Right atrium auricular region (tissue), 2 donors: ENCODE results near the gene HK3. TPM values are rescaled to one million over a fixed set of nuclear protein-coding genes. Genes with fewer than 3 reads are reported as not detected.

Experiments used
- DNase-seq: peaks from one replicate; pipeline ENCODE4 v3.0.0-alpha.2; 2019; ENCODE audit warnings: low spot score
- H3K27ac ChIP-seq, 2 donors: fragments of 200-600 bp; sonication (generic); 1 replicate in 1 of 2; 2 replicates in 1 of 2; pipeline ENCODE4 v1.5.1; 2016 to 2019
- H3K27me3 ChIP-seq, 2 donors: fragments of 200-600 bp; sonication (generic); one replicate each; pipeline versions ENCODE4 v1.5.1 to v1.6.0; 2017 to 2019
- H3K36me3 ChIP-seq: fragments of 200-600 bp; sonication (generic); one replicate; pipeline ENCODE4 v1.5.1; 2016
- H3K4me1 ChIP-seq, 2 donors: fragments of 200-600 bp; sonication (generic); one replicate each; pipeline versions ENCODE4 v1.5.1 to v1.6.0; 2017 to 2019
- H3K4me3 ChIP-seq, 2 donors: fragments of 200-600 bp; sonication (generic); 1 replicate in 1 of 2; 2 replicates in 1 of 2; pipeline ENCODE4 v1.5.1; 2017 to 2019; ENCODE audit warnings: mild to moderate bottlenecking in 1 of 2, moderate library complexity in 1 of 2
- H3K9me3 ChIP-seq, 2 donors: fragments of 200-600 bp; sonication (generic); one replicate each; pipeline ENCODE4 v1.5.1; 2019
- total RNA-seq, 2 donors: library from RNA; depleted of rRNA; stranded (reverse); fragments of >200 nt; gene quantifications; one replicate each; pipeline ENCODE4 v1.1.0, GENCODE V29; 2016
- TF ChIP-seq, protein P1 (sequence below), 2 donors: fragments of 200-600 bp; sonication (generic); IDR thresholded peaks; one replicate each; pipeline ENCODE4 v1.5.1; 2019; ENCODE audit warnings: antibody characterized with exemption in 2 of 2

HK3 gene
- total RNA-seq, 2 donors from 2014 or later, result 0.85 to 4.4 TPM

DNA sequence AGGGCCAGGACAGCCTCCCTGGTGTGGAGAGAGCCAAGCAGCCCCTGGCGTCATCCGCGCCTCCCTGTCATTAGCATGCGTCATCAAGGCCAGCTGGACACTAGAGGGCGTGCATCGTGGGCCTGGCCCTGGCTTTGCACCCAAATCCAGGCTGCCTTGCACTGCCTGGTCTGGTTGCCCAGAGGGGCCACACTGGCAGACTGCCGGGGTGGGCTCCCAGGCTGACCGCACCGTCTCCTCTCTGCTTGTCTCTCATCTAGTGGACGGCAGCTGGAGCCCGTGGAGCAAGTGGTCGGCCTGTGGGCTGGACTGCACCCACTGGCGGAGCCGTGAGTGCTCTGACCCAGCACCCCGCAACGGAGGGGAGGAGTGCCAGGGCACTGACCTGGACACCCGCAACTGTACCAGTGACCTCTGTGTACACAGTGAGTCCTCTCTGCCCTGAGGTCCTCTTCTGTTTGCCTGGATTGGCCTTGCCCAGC, 29.0 kb downstream of the HK3 start:
- no peaks in the 10 kb centered on the region for H3K27me3 ChIP-seq

DNA sequence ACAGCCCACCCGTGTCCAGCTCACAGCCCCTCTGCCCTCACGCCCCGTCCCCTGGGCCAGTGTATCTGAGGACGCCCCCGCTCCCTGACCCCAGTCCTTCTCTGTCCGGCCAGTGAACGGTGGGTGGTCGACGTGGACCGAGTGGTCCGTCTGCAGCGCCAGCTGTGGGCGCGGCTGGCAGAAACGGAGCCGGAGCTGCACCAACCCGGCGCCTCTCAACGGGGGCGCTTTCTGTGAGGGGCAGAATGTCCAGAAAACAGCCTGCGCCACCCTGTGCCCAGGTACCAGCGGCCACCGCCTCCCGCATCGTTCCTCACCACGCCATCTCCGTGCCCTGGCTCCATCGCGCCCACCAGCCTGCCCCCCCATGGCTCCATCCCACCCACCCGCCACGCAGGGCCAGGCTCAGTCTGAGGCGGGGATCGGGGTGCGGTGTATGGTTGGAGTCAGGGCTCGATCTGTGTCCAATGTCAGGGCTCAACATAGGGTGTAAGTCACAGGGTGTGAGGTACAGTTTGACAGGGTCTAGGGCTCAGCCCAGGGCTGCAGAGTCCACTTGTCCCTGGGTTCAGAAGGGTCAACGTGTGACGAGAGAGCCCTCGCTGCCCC, 29.5 kb downstream of the HK3 start:
- Histone ChIP-seq H3K9me3 (no peaks in the 10 kb centered on the region), H3K4me1 (no peaks in the 10 kb centered on the region), H3K36me3 (no peaks in the 10 kb centered on the region), H3K4me3 (no peak overlapping the region), H3K27ac (no peak overlapping the region), H3K27me3 (no peaks in the 10 kb centered on the region)
- DNase-seq, result no peak
- TF ChIP-seq, protein P1, sequence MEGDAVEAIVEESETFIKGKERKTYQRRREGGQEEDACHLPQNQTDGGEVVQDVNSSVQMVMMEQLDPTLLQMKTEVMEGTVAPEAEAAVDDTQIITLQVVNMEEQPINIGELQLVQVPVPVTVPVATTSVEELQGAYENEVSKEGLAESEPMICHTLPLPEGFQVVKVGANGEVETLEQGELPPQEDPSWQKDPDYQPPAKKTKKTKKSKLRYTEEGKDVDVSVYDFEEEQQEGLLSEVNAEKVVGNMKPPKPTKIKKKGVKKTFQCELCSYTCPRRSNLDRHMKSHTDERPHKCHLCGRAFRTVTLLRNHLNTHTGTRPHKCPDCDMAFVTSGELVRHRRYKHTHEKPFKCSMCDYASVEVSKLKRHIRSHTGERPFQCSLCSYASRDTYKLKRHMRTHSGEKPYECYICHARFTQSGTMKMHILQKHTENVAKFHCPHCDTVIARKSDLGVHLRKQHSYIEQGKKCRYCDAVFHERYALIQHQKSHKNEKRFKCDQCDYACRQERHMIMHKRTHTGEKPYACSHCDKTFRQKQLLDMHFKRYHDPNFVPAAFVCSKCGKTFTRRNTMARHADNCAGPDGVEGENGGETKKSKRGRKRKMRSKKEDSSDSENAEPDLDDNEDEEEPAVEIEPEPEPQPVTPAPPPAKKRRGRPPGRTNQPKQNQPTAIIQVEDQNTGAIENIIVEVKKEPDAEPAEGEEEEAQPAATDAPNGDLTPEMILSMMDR (IDR thresholded peaks at IDR 0.05), result no peak

More for the DNA sequence above, 29.0 kb downstream of the HK3 start:
- Histone ChIP-seq H3K27ac (no peak overlapping the region), H3K36me3 (no peaks in the 10 kb centered on the region), H3K9me3 (no peaks in the 10 kb centered on the region), H3K4me3 (no peak overlapping the region), H3K4me1 (no peaks in the 10 kb centered on the region)
- DNase-seq, result no peak
- TF ChIP-seq, protein P1 (IDR thresholded peaks at IDR 0.05), result peak in 1 of 2 donors; percentile 29

DNA sequence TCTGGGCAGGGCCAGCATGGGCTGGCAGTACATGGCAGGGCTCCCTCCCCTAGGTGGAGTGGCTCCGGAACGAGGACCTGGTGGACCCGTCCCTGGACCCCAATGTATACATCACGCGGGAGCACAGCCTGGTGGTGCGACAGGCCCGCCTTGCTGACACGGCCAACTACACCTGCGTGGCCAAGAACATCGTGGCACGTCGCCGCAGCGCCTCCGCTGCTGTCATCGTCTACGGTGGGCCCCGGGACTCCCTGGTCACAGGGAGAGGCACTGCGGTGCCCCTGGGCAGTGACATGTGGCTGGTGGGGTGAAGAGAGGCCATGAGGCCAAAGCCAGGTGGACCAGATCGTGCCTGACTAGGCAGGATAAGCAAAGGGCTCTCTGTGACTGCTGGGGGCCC, 30.4 kb downstream of the HK3 start:
- TF ChIP-seq, protein P1 (IDR thresholded peaks at IDR 0.05), result no peak
- DNase-seq, result no peak
- Histone ChIP-seq H3K4me1 (no peaks in the 10 kb centered on the region), H3K9me3 (no peaks in the 10 kb centered on the region), H3K36me3 (no peaks in the 10 kb centered on the region), H3K27me3 (no peaks in the 10 kb centered on the region), H3K4me3 (no peak overlapping the region), H3K27ac (no peak overlapping the region)

DNA sequence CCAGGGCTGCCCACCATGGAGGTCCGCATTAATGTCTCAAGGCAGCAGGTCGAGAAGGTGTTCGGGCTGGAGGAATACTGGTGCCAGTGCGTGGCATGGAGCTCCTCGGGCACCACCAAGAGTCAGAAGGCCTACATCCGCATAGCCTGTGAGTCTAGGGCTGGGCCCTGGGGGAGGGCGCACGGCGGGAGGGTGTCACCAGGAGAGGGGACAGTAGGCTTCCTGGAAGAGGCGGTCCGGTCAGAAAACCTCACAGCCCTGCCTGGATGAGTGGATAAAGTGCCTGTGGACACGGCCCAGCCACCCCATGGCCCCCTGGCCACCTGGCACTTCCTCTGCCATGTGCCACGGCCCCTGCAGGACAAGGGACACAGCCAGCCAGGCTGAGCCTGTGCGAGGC, 31.0 kb downstream of the HK3 start:
- H3K27me3 ChIP-seq, result no peaks in the 10 kb centered on the region
- TF ChIP-seq, protein P1 (IDR thresholded peaks at IDR 0.05), result no peak
- DNase-seq, result no peak

DNA sequence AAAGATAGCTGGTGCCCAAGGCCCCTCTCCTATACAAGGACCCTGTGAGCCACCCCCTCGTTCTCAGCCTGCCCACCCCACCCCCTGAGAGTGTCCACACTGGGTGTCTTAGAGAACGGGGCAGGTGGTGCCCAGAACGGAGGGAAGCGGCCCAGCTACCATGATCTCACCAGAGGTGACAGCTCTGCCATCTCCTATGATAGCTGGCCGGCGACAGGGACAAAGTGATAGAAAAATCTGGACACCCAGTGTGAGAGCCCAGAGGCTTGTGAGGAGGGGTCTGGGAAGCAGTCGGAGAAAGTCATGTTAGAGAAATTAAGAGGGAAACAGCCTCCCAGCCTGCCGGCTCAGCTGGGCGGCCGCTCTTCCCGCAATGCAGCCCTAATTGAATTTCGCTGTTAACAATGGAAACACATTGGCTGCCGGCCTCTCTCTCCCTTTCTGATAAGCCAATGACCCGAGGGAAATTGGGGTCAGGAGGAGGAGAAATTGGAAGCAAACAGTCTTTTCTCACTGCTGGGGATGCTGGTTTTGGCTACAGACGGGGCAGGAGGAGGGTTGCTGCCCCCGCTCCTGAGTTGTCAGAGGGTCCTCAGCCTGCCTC, 32.3 kb downstream of the HK3 start:
- Histone ChIP-seq H3K9me3 (no peaks in the 10 kb centered on the region), H3K27me3 (no peaks in the 10 kb centered on the region), H3K4me1 (no peaks in the 10 kb centered on the region), H3K4me3 (no peak overlapping the region), H3K36me3 (no peaks in the 10 kb centered on the region), H3K27ac (no peak overlapping the region)
- TF ChIP-seq, protein P1 (IDR thresholded peaks at IDR 0.05), result no peak
- no peak for DNase-seq

More for the DNA sequence above, 31.0 kb downstream of the HK3 start:
- no peak overlapping the region for H3K4me3 ChIP-seq
- H3K36me3 ChIP-seq, result no peaks in the 10 kb centered on the region
- no peak overlapping the region for H3K27ac ChIP-seq
- H3K4me1 ChIP-seq, result no peaks in the 10 kb centered on the region
- no peaks in the 10 kb centered on the region for H3K9me3 ChIP-seq
